Uterus (tissue), 4 donors: ENCODE data around the gene CTNNBIP1. TPM values are rescaled to one million over a fixed set of nuclear protein-coding genes. Genes with fewer than 3 reads are reported as not detected.

Experiments used
- DNase-seq, 2 donors: peaks; one replicate each; pipeline ENCODE4 v3.0.0-alpha.2; 2019 to 2020
- H3K27ac ChIP-seq, 2 donors: fragments of 200-600 bp; sonication (generic); 1 replicate in 1 of 2; 2 replicates in 1 of 2; pipeline ENCODE4 v1.5.1; 2016 to 2018
- H3K27me3 ChIP-seq, 2 donors: fragments of 200-600 bp; sonication (generic); one replicate each; pipeline ENCODE4 v1.5.1; 2018 to 2019; ENCODE audit warnings: control low read depth in 1 of 2
- H3K36me3 ChIP-seq, 2 donors: fragments of 200-600 bp; sonication (generic); one replicate each; pipeline ENCODE4 v1.5.1; 2019; ENCODE audit warnings: control low read depth in 1 of 2
- H3K4me1 ChIP-seq, 2 donors: fragments of 200-600 bp; sonication (generic); one replicate each; pipeline ENCODE4 v1.5.1; 2018 to 2019; ENCODE audit warnings: control low read depth in 1 of 2
- H3K4me3 ChIP-seq, 2 donors: fragments of 200-600 bp; sonication (generic); 1 replicate in 1 of 2; 2 replicates in 1 of 2; pipeline ENCODE4 v1.5.1; 2018 to 2019; ENCODE audit warnings: mild to moderate bottlenecking in 1 of 2
- H3K9me3 ChIP-seq, 2 donors: fragments of 200-600 bp; sonication (generic); one replicate each; pipeline ENCODE4 v1.5.1; 2019; ENCODE audit warnings: control low read depth in 1 of 2
- POLR2A ChIP-seq, 2 donors: fragments of 450-650 bp; IDR thresholded peaks; one replicate each; pipeline ENCODE4 v1.6.1; 2016; ENCODE audit warnings: antibody characterized with exemption in 2 of 2, mild to moderate bottlenecking in 1 of 2, moderate library complexity in 1 of 2
- intact Hi-C: fragments of 100-400 bp; cut with DNase I; formaldehyde crosslinking; loops from one replicate; pipeline ENCODE4 v1.15.1; 2023; ENCODE audit warnings: low total_unique reads
- total RNA-seq, 4 donors: library from RNA; depleted of rRNA in 3 of 4; stranded (reverse); fragments of >200 nt in 3 of 4; gene quantifications; one replicate each; pipeline versions ENCODE4 v1.1.0 to v1.2.4, GENCODE V29; 2014 to 2023
- TF ChIP-seq, protein P1 (sequence below), 4 experiments: fragments of 200-600 bp in 2 of 4; fragments of 450-650 bp in 2 of 4; sonication (generic) in 2 of 4; IDR thresholded peaks; one replicate each; pipeline ENCODE4 v1.5.1; 2016 to 2019; ENCODE audit warnings: antibody characterized with exemption in 4 of 4, mild to moderate bottlenecking in 2 of 4, moderate library complexity in 1 of 4
- donor health status: DM: yes; HTN: yes; CAD: no.

The CTNNBIP1 gene
- total RNA-seq, 4 donors from 2014 or later, result 4.7 to 26.6 (median 13.6) TPM

DNA sequence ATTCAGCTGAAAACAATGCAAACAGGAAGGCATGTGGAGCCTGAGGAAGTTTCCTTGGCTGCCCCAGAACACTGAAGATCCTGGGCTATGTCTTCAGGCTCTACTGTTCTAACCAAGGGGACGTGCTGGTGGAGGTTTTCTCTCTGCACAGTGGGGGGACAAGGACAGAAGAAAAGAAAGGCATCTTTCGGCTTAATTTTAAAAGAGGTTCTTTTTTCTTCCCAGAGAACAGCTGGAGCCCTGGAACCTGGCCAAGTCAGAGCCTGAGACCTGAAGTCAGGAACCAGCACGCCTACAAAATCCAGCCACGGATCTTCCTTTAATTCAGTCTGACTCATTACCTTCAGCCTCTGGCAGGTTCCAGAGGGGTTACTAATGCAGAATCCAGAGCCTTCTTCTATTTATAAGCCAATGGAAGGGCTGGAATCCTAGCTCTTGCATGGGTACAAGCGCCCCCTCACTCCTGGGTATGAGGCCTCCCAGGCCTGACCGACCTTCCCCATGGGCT, 19.8 kb downstream of the CTNNBIP1 start:
- peak; percentile 58 to 67 for DNase-seq
- TF ChIP-seq, protein P1, sequence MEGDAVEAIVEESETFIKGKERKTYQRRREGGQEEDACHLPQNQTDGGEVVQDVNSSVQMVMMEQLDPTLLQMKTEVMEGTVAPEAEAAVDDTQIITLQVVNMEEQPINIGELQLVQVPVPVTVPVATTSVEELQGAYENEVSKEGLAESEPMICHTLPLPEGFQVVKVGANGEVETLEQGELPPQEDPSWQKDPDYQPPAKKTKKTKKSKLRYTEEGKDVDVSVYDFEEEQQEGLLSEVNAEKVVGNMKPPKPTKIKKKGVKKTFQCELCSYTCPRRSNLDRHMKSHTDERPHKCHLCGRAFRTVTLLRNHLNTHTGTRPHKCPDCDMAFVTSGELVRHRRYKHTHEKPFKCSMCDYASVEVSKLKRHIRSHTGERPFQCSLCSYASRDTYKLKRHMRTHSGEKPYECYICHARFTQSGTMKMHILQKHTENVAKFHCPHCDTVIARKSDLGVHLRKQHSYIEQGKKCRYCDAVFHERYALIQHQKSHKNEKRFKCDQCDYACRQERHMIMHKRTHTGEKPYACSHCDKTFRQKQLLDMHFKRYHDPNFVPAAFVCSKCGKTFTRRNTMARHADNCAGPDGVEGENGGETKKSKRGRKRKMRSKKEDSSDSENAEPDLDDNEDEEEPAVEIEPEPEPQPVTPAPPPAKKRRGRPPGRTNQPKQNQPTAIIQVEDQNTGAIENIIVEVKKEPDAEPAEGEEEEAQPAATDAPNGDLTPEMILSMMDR (IDR thresholded peaks at IDR 0.05), result no peak
- no peak for TF ChIP-seq POLR2A (IDR thresholded peaks at IDR 0.05)
- H3K27ac ChIP-seq, result peak overlapping the region; percentile 32 to 62
- H3K4me1 ChIP-seq, result peaks cover 0 to 5% of the 10 kb centered on the region in 2 donors
- intact Hi-C loops, result no loop called here
- H3K36me3 ChIP-seq, result no peaks in the 10 kb centered on the region
- H3K4me3 ChIP-seq, result no peak overlapping the region
- no peaks in the 10 kb centered on the region for H3K27me3 ChIP-seq
- H3K9me3 ChIP-seq, result no peaks in the 10 kb centered on the region

DNA sequence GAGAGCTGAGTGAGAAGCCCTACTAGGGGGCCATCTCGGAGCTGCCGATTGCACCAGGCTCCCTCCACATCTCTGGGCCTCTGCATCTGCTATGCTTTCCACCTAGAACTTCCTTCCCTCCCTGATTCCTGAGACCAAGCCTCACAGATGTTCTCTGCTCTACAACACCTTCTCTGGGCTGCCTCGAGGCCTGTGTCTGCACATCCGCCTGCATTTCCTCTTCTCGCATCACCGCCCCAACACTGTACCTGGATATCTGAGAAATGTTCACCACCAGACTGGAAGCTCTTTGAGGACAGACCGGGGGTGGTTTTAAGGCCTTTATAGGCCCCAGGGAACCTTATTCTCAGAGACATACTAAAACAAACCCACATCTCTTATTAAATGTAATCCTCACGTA, 20.7 kb downstream of the CTNNBIP1 start:
- no peak for DNase-seq
- TF ChIP-seq, protein P1 (IDR thresholded peaks at IDR 0.05), result no peak
- TF ChIP-seq POLR2A (IDR thresholded peaks at IDR 0.05), result no peak
- H3K4me1 ChIP-seq, result peaks cover 0 to 5% of the 10 kb centered on the region in 2 donors
- H3K36me3 ChIP-seq, result no peaks in the 10 kb centered on the region
- H3K9me3 ChIP-seq, result no peaks in the 10 kb centered on the region
- intact Hi-C loops, result no loop called here
- H3K4me3 ChIP-seq, result no peak overlapping the region
- H3K27me3 ChIP-seq, result no peaks in the 10 kb centered on the region
- H3K27ac ChIP-seq, result peak overlapping the region in 1 of 2 donors; percentile 62

- intact Hi-C loops, result no loop called here
- TF ChIP-seq, protein P1 (IDR thresholded peaks at IDR 0.05), result no peak
- TF ChIP-seq POLR2A (IDR thresholded peaks at IDR 0.05), result no peak
- no peaks in the 10 kb centered on the region for H3K36me3 ChIP-seq
- no peak for DNase-seq
- no peak overlapping the region for H3K4me3 ChIP-seq
- H3K27me3 ChIP-seq, result no peaks in the 10 kb centered on the region
- H3K9me3 ChIP-seq, result no peaks in the 10 kb centered on the region
- peaks cover 0 to 5% of the 10 kb centered on the region in 2 donors for H3K4me1 ChIP-seq
- peak overlapping the region in 1 of 2 donors; percentile 62 for H3K27ac ChIP-seq
Observed at GRCh38 chr1:9888886-9889285, 21.2 kb downstream of the CTNNBIP1 start.

GRCh38 chr1:9887070-9887469, 23.0 kb downstream of the CTNNBIP1 start:
- H3K27me3 ChIP-seq, result no peaks in the 10 kb centered on the region
- no peaks in the 10 kb centered on the region for H3K9me3 ChIP-seq
- no peaks in the 10 kb centered on the region for H3K36me3 ChIP-seq
- no peak overlapping the region for H3K27ac ChIP-seq
- DNase-seq, result no peak
- peaks cover 0 to 5% of the 10 kb centered on the region in 2 donors for H3K4me1 ChIP-seq
- TF ChIP-seq POLR2A (IDR thresholded peaks at IDR 0.05), result no peak
- TF ChIP-seq, protein P1 (IDR thresholded peaks at IDR 0.05), result no peak
- no peak overlapping the region for H3K4me3 ChIP-seq
- intact Hi-C loops, result no loop called here

DNA sequence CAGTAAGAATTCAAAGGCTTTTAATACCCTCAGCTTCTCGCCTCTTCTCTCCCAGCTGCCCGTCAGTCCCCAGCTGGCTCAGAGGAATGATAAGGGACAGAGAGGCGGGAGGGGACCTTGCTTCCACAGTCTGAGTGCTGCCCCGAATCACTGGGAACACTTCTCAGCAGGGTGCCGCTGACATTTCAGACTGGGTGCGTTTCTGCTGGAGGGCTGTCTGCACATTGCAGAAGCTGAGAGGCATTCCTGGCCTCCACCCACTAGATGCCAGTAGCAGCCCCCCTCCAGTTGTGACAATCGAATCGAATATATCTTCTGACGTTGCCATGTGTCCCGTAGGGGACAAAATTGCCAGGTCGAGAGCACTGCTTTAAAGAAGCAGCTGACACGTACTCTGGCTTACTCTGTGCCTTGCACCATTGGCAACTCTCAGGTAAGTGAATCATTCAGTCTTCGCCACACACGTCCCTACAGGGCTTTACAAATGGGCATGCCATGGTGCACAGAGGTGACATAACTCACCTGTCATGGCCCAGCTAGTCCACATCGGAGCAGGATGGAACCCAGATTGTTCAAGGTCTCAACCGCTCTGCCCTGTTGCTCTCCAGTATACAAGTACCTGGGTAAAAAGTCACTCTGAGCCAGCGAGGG, 23.9 kb downstream of the CTNNBIP1 start:
- intact Hi-C loops, result no loop called here
- H3K9me3 ChIP-seq, result no peaks in the 10 kb centered on the region
- H3K27ac ChIP-seq, result no peak overlapping the region
- H3K4me3 ChIP-seq, result no peak overlapping the region
- no peak for DNase-seq
- TF ChIP-seq, protein P1 (IDR thresholded peaks at IDR 0.05), result no peak
- H3K4me1 ChIP-seq, result peaks cover 0 to 5% of the 10 kb centered on the region in 2 donors
- no peaks in the 10 kb centered on the region for H3K36me3 ChIP-seq
- no peaks in the 10 kb centered on the region for H3K27me3 ChIP-seq
